Measurements from ENCODE around the gene FRY. TPM values are rescaled to one million over a fixed set of nuclear protein-coding genes. Genes with fewer than 3 reads are reported as not detected.

Gene FRY
- total and polyA plus RNA-seq, 9 of the 15 experiments (the other 6 are each of a cell fraction or from before 2014, with no cell fraction given) = 0.03 to 0.31 (median 0.11) TPM; not detected in 3

DNA sequence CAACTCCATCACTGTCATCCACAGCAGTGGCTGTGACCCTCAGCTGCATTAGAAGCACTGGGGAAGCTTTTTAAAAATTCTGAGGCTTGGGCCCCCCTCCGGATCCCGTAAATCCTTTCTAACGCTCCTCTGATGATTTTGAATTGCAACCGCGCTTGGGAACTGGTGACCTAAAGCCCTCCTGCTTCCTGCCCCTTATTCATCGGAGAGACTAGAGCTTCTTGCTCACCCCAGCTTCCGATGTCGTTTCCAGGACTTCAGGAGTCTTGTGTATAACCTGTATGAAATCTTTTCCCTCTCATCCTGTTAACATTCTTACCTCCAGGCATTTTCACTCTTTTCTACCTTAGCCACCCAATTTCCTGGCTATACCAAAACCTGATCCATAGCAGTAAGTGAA is 268.8 kb downstream of the FRY start (continued):
- TF ChIP-seq NR2C1 (IDR thresholded peaks at IDR 0.05) (no peak), NR2C1 (tag; IDR thresholded peaks at IDR 0.05) (no peak), PHB2 (IDR thresholded peaks at IDR 0.05; ENCODE audit: low read depth) (no peak), HMG20B (CRISPR knock-in tag; IDR thresholded peaks at IDR 0.05) (no peak)
- TF ChIP-seq, protein P1, sequence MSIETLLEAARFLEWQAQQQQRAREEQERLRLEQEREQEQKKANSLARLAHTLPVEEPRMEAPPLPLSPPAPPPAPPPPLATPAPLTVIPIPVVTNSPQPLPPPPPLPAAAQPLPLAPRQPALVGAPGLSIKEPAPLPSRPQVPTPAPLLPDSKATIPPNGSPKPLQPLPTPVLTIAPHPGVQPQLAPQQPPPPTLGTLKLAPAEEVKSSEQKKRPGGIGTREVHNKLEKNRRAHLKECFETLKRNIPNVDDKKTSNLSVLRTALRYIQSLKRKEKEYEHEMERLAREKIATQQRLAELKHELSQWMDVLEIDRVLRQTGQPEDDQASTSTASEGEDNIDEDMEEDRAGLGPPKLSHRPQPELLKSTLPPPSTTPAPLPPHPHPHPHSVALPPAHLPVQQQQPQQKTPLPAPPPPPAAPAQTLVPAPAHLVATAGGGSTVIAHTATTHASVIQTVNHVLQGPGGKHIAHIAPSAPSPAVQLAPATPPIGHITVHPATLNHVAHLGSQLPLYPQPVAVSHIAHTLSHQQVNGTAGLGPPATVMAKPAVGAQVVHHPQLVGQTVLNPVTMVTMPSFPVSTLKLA (conservative IDR thresholded peaks at IDR 0.05) = no peak
- TF ChIP-seq, protein P2, sequence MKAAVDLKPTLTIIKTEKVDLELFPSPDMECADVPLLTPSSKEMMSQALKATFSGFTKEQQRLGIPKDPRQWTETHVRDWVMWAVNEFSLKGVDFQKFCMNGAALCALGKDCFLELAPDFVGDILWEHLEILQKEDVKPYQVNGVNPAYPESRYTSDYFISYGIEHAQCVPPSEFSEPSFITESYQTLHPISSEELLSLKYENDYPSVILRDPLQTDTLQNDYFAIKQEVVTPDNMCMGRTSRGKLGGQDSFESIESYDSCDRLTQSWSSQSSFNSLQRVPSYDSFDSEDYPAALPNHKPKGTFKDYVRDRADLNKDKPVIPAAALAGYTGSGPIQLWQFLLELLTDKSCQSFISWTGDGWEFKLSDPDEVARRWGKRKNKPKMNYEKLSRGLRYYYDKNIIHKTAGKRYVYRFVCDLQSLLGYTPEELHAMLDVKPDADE (conservative IDR thresholded peaks at IDR 0.05; ENCODE audit: control insufficient read depth, low read depth, low read length) = no peak
- TF ChIP-seq, protein P3, sequence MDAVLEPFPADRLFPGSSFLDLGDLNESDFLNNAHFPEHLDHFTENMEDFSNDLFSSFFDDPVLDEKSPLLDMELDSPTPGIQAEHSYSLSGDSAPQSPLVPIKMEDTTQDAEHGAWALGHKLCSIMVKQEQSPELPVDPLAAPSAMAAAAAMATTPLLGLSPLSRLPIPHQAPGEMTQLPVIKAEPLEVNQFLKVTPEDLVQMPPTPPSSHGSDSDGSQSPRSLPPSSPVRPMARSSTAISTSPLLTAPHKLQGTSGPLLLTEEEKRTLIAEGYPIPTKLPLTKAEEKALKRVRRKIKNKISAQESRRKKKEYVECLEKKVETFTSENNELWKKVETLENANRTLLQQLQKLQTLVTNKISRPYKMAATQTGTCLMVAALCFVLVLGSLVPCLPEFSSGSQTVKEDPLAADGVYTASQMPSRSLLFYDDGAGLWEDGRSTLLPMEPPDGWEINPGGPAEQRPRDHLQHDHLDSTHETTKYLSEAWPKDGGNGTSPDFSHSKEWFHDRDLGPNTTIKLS (IDR thresholded peaks at IDR 0.05; ENCODE audit: borderline replicate concordance, low read depth) = no peak

Data from K562 (cell line).